ENCODE measurements around the gene CLDN24. TPM values are rescaled to one million over a fixed set of nuclear protein-coding genes. Genes with fewer than 3 reads are reported as not detected.

Gene CLDN24
- polyA plus RNA-seq, 1 of the 3 experiments (the other 2 are of a cell fraction): not detected

DNA sequence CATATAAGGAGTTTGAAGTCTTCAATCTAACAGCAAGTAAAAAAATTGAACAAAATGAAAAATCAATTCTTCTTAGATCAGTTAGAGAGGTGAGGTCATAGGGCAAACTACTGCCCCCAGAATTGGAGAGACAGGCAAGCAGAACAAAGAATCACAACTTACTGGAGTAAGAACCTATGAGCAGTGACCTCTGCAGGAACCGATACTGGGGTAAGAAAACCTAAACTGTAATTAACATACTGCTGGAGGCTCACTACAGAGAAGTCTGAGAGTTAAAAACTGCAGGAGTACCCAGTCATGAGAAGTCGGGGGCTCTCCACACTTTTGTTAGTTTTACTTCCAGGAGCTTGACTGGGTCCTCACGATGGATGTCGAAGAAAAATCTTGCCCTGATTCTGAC is 18.2 kb downstream of the CLDN24 start:
- H3K4me3 ChIP-seq (ENCODE audit: low read depth in 2 of 2, low read length in 1 of 2): no peak overlapping the region
- H3K27ac ChIP-seq (ENCODE audit: low read depth in 2 of 2, low read length in 1 of 2): no peak overlapping the region
- no peak overlapping the region for H3K4me2 ChIP-seq
- H3K36me3 ChIP-seq (replicated peaks in 1 of 2; ENCODE audit: control insufficient read depth in 1 of 2, insufficient read depth in 2 of 2, low read length in 1 of 2): peaks cover 3 to 38% of the 10 kb centered on the region in 2 experiments
- no peak overlapping the region for H2AFZ ChIP-seq (ENCODE audit: low read depth)
- no peak for DNase-seq
- no peaks in the 10 kb centered on the region for H3F3A ChIP-seq (replicated peaks; ENCODE audit: insufficient read depth)
- H3K4me1 ChIP-seq (ENCODE audit: control insufficient read depth in 1 of 2, insufficient read depth in 2 of 2, low read depth in 1 of 2, low read length in 1 of 2): no peaks in the 10 kb centered on the region; a peak in 1 of 4 replicates
- H3K9ac ChIP-seq: no peak overlapping the region
- H3K9me3 ChIP-seq: no peaks in the 10 kb centered on the region
- TF ChIP-seq, protein P1, sequence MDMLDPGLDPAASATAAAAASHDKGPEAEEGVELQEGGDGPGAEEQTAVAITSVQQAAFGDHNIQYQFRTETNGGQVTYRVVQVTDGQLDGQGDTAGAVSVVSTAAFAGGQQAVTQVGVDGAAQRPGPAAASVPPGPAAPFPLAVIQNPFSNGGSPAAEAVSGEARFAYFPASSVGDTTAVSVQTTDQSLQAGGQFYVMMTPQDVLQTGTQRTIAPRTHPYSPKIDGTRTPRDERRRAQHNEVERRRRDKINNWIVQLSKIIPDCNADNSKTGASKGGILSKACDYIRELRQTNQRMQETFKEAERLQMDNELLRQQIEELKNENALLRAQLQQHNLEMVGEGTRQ (IDR thresholded peaks at IDR 0.05; ENCODE audit: borderline replicate concordance, low read depth, low read length): no peak
- TF ChIP-seq FOXM1 (IDR thresholded peaks at IDR 0.05; ENCODE audit: low read depth) (no peak), GATA2 (CRISPR knock-in tag; IDR thresholded peaks at IDR 0.05) (no peak), RCOR1 (IDR thresholded peaks at IDR 0.05; ENCODE audit: low read length) (no peak), TEAD4 (IDR thresholded peaks at IDR 0.05; ENCODE audit: borderline replicate concordance, insufficient read depth) (no peak), FOSL2 (IDR thresholded peaks at IDR 0.05; ENCODE audit: borderline replicate concordance, low read depth) (no peak), EP300 (IDR thresholded peaks at IDR 0.05; ENCODE audit: borderline replicate concordance in 1 of 2, low read depth in 1 of 2, low read length in 1 of 2) (no peak), MEF2A (IDR thresholded peaks at IDR 0.05; ENCODE audit: borderline replicate concordance, low read depth) (no peak), POLR2AphosphoS5 (IDR thresholded peaks at IDR 0.05; ENCODE audit: low read depth, low read length) (no peak), TCF12 (IDR thresholded peaks at IDR 0.05) (no peak), RXRA (IDR thresholded peaks at IDR 0.05; ENCODE audit: borderline replicate concordance, low read depth) (no peak), JUND (IDR thresholded peaks at IDR 0.05) (no peak), TAF1 (IDR thresholded peaks at IDR 0.05; ENCODE audit: borderline replicate concordance, low read depth, low read length) (no peak), FOXJ3 (CRISPR knock-in tag; IDR thresholded peaks at IDR 0.05) (no peak), SIN3A (IDR thresholded peaks at IDR 0.05; ENCODE audit: borderline replicate concordance, low read depth, low read length) (no peak), SMC3 (IDR thresholded peaks at IDR 0.05; ENCODE audit: low read depth, low read length) (no peak)
- TF ChIP-seq, protein P2, sequence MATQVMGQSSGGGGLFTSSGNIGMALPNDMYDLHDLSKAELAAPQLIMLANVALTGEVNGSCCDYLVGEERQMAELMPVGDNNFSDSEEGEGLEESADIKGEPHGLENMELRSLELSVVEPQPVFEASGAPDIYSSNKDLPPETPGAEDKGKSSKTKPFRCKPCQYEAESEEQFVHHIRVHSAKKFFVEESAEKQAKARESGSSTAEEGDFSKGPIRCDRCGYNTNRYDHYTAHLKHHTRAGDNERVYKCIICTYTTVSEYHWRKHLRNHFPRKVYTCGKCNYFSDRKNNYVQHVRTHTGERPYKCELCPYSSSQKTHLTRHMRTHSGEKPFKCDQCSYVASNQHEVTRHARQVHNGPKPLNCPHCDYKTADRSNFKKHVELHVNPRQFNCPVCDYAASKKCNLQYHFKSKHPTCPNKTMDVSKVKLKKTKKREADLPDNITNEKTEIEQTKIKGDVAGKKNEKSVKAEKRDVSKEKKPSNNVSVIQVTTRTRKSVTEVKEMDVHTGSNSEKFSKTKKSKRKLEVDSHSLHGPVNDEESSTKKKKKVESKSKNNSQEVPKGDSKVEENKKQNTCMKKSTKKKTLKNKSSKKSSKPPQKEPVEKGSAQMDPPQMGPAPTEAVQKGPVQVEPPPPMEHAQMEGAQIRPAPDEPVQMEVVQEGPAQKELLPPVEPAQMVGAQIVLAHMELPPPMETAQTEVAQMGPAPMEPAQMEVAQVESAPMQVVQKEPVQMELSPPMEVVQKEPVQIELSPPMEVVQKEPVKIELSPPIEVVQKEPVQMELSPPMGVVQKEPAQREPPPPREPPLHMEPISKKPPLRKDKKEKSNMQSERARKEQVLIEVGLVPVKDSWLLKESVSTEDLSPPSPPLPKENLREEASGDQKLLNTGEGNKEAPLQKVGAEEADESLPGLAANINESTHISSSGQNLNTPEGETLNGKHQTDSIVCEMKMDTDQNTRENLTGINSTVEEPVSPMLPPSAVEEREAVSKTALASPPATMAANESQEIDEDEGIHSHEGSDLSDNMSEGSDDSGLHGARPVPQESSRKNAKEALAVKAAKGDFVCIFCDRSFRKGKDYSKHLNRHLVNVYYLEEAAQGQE (IDR thresholded peaks at IDR 0.05; ENCODE audit: low read depth, low read length): no peak
- TF ChIP-seq, protein P3, sequence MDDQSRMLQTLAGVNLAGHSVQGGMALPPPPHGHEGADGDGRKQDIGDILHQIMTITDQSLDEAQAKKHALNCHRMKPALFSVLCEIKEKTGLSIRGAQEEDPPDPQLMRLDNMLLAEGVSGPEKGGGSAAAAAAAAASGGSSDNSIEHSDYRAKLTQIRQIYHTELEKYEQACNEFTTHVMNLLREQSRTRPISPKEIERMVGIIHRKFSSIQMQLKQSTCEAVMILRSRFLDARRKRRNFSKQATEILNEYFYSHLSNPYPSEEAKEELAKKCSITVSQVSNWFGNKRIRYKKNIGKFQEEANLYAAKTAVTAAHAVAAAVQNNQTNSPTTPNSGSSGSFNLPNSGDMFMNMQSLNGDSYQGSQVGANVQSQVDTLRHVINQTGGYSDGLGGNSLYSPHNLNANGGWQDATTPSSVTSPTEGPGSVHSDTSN (IDR thresholded peaks at IDR 0.05): no peak
- TF ChIP-seq, protein P4, sequence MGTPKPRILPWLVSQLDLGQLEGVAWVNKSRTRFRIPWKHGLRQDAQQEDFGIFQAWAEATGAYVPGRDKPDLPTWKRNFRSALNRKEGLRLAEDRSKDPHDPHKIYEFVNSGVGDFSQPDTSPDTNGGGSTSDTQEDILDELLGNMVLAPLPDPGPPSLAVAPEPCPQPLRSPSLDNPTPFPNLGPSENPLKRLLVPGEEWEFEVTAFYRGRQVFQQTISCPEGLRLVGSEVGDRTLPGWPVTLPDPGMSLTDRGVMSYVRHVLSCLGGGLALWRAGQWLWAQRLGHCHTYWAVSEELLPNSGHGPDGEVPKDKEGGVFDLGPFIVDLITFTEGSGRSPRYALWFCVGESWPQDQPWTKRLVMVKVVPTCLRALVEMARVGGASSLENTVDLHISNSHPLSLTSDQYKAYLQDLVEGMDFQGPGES (IDR thresholded peaks at IDR 0.05; ENCODE audit: low read depth, low read length): no peak
- TF ChIP-seq, protein P5, sequence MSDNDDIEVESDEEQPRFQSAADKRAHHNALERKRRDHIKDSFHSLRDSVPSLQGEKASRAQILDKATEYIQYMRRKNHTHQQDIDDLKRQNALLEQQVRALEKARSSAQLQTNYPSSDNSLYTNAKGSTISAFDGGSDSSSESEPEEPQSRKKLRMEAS (IDR thresholded peaks at IDR 0.05; ENCODE audit: low read depth): no peak
- 91% methylated on average over 4 of the region's 4 CpGs for WGBS (ENCODE audit: low lambda C conversion rate)
- ChIA-PET CTCF (interaction anchor here (1.0 kb wide), 1 partner anchor 41 kb away, joined by 4 read pairs; no protein-coding TSS in a partner anchor), POLR2A (no interaction called here)
- H3K27me3 ChIP-seq (ENCODE audit: insufficient read depth): no peaks in the 10 kb centered on the region
- no peaks in the 10 kb centered on the region for H3K9me2 ChIP-seq
- H3K79me2 ChIP-seq (ENCODE audit: insufficient read depth): no peaks in the 10 kb centered on the region
- no peaks in the 10 kb centered on the region for H4K20me1 ChIP-seq (ENCODE audit: insufficient read depth)
